Measurements from ENCODE around the gene MYO5B.
"Not testable (repeated sequence)": the region's sequence is repeated elsewhere in the genome, so short reads cannot be mapped to it uniquely, and the experiment has no call there.

Gene MYO5B

DNA sequence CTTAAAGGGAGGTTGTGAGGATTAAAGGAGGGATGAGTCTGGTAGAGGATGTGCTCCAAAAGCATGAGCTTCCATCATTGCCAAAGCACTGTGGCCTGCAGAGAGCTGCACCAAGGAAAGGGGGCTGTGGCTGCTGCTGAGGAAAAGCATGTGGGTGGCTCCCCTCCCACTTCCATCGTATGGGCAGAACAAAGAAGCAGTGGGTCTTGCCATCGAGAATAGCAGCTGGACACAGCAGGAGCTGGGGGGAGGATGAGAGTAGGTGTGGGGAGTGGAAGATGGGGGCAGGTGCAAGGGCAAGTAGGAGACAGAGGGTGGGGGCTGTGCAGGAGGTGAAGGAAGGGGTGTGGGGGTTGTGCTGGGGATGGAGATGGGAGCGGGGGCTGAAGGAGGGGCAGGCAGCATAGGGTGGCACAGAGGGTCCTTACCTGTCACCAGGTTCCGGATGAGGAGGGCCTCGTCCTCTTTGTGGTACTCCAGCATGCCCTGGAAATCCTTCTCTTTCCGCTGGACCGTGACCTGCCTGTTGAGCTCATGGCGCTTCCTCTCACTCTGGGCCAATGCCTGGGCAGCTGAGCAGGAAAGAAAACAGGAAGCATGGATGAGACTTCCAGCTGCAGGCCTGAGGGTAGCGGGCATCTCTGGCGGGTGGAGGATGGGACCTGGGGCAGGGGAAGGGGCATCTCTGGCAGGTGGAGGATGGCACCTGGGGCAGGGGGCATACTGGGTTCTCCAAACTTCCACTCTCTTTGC lies 348.1 kb downstream of the MYO5B start:
- no peak for DNase-seq

DNA sequence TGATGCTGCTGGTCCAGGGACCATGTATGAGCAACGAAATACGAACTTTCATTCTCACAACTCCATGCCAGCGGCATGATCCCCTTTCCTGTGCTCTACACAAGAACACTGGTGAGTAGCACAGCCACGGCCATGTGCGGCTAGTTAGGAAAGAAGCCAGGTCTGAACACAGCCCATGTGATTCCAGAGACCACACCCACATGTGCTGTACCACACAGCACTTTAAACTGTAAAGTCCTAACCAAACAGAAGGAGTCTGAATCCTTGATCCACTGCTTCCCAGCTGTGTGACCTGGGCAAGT lies 348.6 kb downstream of the MYO5B start:
- no peak for DNase-seq

DNA sequence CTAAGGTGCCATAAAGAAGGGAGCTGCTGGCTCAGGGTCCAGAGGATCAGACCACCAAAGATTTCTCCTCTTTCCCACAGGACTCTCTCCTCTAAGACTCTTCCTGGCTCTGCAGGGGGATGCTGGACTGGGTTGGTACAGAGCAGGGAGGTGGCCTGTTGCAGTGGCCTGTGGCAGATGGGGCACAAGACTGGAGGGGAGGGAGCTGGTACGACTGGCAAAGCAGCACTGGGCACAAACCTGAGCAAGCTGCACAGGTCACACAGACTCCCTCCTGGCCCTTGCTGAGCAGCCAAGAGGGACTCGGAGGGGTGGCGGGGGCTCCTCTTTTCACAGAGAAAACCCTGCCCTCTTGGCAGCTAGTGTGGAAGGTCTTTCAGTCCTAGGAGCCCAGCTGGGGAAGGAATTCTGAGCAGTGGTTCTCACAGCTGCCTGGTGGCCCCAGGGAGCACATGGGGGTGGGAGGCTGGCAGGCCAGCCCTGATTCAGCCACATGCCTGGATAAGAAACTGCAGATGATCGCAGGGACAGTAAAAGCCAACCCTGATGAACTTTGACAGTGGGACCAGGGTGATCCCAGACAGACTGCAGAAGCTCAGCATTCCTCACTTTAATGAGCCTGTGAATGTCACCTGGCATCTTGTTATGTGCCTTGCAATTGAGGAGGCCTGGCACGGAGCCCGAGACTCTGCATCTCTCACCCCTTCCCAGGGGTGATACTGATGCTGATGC lies 349.2 kb downstream of the MYO5B start:
- DNase-seq = no peak

DNA sequence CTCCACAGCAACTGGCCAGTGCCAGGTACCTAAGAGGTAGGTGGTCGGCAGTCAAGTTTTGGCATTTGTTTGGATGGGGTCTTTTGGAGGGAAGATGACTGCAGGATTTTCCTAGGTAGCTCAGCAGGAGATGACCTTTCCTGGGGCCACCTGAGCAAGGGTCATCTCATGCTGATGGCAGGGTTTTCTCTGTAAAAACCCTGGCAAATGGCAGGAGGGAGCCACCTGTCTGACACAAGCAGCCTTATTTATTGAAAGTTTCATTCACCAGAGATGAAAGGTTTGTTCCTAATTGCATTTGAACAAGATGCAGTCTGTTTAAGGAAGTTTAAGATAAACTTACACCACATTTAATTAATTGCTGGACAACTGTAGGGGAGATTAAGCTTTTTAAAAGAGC lies 350.0 kb downstream of the MYO5B start:
- no peak for DNase-seq

DNA sequence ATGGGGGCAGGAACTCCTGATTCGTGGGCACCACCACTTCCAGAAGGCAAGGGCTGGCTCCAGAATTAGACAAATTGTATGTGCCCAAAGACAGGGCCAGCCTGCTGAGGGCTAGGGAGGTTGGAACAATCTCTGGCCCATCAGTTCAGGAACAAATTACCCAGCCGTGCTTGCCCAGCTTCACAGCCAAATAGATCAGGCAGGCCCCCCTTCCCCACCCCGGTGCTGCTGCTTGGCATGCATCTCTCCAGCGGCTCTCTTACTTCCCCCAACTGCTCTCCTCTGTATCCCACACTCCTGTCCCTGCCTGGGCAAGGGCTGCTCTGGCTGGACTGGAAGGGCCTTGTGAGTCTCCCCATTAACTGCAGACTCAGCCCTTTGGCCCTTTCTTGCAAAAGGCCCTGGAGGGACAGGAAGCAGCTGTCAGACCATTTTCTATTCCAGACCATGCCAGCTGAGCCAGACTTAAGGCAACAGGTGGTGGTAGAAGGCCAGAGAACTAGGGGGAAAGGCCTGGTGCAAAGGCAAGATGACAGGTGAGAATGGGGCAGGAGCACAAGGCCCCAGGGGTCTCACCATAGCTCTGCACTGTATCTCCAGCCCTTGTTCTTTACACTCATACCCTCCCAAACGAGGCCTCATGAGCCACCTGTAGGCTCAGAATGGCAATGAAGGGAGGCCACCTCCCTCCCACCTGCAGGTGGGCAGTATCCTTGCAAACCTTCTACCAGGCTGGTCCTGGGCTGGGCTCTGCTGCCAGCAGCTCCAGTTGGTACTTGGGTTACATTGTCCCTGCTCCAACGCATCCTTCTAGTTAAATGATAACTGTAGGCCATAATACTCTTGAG lies 350.9 kb downstream of the MYO5B start:
- no peak for DNase-seq

DNA sequence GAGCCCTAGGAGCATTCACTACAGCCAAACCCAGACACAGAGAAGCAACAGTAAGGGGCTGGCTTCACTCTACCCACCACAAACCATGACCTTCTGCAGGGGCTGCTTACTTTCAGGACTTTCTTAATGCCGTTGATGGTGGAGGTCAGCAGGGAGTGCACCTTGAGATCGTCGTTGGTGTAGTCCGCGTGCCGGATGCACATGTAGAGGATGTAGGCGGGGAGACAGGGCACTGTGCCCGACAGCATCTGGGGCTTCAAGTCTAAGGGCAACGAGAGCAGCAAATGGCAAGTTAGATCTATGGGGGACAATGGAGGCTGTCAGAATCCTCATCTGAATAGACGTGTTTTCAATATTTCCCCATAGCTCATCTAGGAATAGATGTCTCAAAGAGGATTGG lies 351.8 kb downstream of the MYO5B start:
- DNase-seq = no peak

DNA sequence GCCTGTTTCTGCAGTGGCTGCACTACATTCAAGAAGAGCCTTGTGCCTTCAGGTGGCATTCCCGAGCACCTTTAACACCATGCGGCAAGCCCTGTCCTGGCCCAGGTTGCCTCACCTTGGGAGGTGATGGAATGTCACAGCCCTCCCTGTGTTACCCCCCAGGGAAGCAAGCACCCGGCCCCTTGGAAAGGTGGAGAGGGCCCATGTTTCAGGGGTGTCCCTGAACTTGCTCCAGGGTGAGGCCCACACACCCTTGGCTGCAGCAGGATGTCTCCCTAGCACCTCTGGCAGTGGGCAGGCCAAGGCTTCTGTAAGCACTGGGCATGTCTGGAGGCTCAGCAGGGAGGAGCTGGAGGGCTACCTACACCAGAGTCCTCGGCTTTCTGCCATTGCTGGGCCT lies 352.3 kb downstream of the MYO5B start:
- DNase-seq = no peak

DNA sequence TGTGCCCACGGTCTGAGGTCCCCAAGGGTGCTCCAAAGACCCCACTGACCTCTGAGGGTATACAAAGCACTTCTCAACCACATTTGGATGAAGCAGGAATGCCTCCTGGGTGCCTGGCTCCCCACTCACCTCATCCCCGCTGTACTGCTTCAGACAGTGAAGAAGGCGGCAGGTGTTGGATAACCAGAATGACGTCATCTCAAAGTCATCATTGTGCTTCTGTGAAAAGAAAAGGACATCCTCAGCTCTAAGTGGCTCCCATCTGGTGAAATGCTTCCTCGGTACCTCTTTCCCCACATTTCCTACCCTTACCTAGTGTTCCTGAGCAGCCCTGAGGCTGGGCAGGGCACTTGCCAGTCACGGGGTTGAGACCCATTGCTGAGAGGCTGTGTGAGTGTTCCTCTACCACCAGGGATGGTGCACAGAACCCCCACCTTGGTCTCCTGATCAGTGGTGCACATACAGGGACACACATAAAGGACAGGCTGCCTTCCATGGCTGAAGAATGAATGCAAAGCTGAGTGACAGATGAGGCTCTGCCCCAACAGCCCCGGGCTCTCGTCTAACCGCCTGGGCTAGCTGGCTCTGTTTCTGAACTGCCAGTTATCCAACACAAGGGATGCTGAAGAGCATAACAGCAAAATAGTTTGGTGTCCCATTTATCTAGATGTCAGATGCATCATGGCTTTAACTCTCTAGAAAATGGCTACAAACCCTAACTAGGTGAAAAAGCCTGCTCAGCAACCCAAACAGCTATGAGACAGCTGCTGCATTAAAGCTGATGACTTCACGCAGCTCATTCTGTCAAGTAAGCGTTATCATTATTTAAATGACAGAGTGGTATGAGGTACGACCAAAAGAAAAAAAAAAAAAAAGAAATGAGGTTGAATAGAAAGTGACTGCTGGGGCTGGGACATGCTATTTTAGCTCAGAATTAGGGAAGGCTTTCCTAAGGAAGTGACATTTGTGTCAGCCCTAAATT lies 353.4 kb downstream of the MYO5B start:
- DNase-seq = no peak

DNA sequence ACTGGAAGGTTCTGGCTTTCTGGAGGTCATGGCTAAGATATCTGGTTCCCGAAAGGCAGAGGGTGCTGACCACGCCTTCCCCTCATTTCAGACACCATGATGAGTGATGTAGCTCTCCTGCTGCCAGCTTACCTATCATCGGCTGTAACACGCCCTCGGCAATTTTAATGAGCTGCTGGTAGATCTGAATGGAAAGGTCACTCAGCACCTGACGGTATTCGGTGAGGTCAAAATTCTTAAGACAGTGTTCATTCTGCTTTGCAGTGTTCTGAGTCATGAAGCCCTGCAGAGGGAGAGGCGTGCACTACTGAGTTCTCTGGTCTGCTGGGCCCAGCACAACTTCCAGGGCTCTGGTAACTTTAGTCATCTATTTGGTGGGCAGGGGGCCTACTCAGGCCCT lies 355.9 kb downstream of the MYO5B start:
- DNase-seq = no peak

DNA sequence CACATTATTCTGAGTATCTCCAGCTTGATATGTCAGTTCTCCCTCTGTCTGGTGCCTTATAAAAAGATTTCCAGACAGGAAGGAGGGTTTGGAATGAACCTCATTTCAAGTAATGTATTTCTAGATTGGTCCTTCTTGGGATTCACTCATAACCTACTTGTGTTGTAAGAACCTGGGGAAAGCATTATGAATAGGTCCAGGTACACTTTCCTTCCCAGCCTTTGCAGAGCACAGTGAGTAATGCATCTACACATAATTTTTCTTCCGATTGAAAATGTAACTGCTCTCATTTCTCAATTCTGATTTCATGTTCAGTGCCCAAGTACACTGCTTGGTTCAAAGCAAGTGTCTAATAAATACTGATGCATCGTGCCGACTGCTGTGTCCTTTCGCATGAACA lies 356.6 kb downstream of the MYO5B start:
- DNase-seq = no peak

DNA sequence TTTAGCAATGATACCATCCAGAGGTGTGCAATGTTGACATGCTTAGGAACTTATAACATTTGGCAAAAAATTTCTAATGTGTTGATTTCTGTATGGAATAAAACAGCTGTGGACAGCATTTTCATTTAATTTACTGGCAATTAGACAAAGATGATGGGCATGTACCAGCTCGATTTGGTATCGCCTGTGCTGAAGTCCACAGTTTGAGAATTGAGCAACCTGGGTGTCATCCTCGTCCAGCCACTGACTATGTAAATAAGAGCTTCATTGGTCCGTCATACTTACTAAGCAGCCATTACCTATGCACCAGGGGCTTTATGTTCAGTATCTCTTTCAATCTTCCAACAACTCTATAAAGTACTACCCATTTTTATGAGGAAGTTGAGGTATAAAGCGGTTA lies 357.1 kb downstream of the MYO5B start:
- no peak for DNase-seq

DNA sequence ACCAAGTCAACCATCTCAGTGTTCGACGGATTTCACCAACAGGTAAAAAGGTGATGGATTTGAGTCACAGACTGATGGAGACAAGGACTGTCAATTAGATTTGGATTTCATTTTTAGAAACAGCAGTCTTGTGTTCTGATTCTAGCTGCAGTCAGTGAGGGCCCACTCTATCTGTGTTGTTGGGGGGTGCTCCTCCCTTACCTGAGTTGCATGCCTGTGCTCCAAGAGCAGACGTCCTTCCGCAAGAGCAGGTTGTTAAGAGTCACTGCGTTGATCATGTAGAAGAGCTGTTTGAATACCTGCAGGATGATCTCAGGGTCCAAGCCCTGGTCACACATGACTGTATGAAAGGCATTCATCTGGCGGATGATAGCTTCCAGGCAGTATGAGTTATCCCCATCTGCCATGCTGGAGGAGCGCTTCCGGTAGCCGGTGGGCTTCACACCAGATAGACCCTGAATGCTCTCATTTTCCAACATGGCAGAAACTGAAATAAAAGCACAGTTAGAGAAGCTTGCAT lies 357.6 kb downstream of the MYO5B start:
- not testable (repeated sequence) for DNase-seq

DNA sequence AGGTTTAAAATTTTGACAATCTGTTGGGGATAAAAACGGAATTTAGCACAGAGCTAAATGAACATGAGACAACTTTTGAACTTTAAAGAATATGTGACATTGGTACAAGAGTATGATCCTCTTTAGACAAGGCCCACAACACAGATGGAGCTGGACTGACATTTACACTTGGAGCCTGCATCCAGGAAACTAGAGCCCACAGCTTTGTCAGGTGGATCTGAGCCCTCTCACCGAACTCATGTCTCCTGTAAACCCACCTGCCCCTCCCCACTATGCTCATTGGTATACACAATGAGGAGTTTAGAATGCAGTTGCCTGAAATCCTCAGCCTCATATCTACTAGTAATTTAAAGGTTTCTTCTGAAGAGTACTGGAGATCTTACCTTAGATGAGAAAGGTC lies 359.5 kb downstream of the MYO5B start:
- DNase-seq = no peak

DNA sequence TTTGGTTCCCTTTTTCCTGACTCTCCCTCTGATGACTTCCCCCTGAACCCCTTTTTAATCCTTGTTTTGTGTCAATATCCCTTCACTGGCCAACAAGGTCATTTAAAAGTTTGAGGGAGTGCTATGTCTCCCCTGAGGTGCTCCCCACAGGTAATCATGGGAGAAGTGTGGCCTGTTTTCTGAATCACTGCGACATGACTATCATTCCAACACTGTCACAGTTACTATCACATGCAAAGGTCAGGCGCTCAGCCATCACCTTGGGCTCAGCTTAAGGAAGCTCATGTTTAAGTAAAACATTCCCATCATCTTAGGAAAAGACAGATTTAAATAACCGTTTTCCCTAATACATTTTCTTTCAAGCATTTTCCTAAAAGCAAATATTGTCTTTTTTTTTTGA lies 360.7 kb downstream of the MYO5B start:
- no peak for DNase-seq

DNA sequence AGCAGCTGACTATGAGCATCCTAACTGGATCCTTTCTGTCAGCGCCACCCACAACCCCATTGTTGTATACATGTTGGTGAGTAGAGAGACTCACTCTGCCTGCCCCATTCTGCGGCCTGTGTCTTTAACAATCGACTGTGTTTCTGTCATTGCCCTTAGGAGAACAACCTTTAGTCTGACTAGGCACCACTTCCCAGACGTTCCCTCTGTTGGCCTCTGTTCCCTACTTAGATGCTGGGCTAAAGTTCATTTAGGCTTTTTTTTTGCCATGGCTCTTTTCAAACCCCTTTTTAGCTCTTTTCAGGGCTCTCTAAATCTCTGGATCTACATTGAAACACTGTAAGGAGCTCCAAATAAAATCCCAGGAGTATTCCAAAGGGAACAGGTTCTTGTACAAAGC lies 361.1 kb downstream of the MYO5B start:
- no peak for DNase-seq

DNA sequence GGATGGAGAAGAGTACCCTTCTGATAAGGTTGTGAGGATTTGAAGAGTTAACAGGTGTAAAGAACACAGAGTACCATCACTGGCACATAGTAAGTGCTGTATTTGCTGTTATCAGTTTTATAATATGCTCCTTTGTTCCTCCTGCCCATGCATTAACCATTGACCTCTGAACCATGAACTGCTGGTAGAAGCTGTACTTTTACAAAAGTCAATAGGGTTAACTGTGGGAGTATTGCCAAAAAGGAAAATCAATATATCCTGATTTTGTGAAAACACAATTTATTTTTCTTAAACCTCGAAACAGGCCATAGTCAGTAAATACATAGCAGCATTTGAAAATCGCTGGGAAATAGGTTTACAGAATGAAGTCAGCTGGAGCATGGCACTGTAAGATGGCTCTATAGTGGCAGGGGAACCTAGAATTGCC lies 362.7 kb downstream of the MYO5B start:
- no peak for DNase-seq

DNA sequence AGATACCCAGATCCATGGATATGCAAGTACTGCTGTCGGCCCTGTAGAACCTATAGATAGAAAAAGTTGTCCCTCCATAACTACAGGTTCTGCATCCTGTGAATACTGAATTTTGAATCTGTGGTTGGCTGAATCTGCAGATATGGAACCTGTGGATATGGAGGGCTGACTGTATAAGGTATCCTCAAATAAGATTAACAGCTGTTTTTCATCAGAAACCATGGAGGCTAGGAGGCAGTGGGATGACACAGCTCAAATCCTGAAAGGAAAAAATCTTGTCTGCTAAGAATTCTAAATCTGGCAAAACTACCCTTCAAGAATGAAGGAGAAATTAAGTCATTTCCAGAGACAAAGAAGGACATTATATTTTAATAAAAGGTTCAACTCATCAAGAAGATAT lies 367.0 kb downstream of the MYO5B start:
- DNase-seq = no peak

DNA sequence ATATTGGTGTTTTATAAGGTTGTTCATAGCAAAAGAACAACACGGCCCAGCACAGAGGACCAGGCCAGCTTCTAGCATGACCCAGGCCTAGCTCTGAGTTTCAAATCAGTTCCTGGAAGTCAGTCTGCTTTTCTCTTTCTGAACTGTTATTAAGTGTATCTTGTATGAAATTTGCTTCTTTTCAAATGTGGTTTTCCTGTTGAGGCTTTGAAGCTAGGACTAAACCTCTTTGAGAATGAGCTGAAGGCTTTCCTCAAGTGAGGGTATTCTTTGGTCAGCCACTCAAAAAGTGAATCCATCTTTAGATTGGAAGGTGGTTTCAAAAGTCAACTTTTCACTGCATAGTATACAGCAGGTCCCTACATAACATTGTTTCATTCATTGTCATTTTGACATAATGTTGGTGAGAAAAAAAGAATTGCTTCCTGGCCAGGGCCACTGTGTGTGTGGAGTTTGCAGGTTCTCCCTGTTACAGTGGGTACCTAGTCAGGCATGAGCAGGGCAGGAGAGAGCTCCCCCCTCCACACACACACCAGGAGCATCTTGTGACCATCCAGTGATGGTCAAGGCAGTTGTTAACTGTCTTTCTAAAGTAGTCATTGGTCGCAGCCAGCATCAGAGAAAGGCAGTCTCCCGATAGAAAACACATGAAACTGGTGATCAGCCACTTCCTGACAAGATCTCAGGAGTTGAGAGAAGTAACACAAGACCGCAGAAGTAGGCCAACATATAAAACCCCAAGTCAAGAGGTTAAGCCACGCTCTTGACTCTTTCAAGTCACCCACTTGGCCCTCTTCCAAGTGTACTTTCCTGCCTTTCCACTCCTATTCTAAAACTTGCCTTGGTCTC lies 374.9 kb downstream of the MYO5B start:
- peak in 1 of 2 experiments; percentile 11 for DNase-seq

DNA sequence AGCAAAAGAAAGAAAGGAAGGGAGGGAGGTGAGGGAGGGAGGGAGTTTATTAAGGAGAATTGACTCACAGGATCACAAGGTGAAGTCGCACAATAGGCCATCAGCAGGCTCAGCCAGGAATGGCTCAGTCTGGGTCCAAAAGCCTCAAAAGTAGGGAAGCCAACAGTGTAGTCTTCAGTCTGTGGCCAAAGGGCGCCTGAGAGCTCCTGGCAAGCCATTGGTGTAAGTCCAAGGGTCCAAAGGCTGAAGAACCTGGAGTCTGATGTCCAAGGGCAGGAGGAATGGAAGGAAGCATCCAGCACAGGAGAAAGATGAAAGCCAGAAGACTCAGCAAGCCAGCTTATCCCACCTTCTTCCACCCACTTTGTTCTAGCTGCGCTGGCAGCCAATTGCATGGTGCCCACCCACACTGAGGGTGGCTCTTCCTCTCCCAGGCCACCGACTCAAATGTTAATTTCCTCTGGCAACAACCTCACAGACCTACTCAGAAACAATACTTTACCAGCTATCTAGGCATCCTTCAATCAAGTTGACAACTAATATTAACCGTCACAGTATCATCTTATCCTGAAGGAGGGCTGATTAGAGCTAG lies 375.8 kb downstream of the MYO5B start:
- DNase-seq = no peak

DNA sequence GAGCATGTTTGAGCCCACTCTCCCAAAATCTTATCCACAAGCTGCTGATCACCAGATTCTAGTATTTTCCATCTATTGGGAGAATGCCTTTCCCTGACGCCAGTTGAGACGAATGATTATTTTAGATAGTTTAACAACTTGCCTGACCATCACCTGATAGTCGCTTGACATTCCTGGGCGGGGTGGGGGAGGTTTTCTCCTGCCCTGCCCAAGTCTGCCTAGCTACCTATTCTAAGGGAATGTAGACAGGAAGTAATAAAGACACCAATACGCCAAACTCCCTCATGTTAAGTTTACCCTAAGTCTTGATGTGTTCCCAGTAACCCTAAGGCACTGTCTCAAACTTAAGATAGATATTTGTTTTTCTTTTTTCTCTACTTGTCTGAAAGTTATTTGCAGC lies 377.0 kb downstream of the MYO5B start:
- DNase-seq = no peak

DNA sequence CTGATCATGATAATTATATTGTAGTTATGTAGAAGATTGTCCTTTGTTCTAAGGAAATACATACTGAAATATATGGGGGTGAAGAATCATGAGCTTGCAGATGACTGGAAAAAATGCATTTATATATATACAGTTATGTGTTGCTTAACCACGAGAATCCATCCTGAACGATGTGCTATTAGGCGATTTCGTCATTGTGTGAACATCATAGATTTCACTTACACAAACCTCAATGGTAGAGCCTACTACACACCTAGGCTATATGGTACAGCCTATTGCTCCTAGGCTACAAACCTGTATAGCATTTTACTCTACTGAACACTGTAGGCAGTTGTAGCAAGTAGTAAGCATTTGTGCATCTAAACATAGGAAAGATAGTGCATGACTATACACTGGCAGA lies 379.0 kb downstream of the MYO5B start:
- DNase-seq = no peak
